Measurements from ENCODE around the gene CACNA1G.

Gene CACNA1G

DNA sequence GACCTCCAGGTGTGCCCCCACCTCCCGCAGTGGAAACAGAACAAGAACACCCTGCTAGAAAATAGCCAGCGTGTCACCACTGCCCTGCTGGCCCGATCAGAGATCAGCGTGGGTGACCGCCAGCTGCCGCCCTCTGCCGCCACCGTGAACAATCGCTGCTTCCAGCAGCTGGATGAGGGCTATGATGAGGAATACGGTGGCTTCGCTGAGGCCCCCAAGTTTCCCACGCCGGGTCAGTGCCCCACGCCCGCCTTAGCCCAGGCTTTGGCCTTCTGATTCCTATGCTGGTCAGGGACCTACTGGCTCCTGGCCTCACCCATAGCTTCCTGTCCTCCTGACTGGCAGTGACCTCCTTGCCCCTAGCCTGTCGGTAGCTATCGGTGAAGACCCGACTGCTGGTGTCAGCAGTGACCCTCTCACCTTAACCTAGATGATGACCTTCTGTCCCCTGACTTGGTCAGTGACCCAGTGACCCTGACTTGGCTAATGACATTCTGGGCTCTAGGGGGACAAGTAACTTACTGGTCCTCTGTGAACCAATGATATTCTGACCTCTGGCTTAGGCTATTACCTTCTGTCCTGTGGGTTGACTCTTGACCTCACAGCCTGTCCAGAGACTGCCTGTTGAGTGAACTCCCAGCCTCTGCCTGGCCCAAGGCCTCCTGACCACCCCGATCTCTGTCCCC is 11.1 kb upstream of the CACNA1G start:
- DNase-seq, result no peak

DNA sequence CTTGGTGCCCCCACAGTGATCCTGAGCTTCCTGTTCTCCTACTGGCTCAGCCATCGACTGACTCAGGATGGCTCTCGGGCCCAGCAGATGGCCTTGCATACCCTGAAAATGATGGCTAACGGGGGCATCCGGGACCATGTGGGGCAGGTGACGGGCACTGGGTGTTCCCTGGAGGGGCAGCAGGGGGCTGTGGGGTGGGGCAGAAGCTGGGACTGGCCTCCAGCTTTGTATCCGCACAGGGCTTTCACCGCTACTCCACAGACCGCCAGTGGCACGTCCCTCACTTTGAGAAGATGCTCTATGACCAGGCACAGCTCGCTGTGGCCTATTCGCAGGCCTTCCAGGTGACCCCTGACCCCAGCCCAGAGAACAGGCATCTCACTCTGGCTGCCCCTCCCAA is 10.5 kb upstream of the CACNA1G start:
- no peak for DNase-seq

DNA sequence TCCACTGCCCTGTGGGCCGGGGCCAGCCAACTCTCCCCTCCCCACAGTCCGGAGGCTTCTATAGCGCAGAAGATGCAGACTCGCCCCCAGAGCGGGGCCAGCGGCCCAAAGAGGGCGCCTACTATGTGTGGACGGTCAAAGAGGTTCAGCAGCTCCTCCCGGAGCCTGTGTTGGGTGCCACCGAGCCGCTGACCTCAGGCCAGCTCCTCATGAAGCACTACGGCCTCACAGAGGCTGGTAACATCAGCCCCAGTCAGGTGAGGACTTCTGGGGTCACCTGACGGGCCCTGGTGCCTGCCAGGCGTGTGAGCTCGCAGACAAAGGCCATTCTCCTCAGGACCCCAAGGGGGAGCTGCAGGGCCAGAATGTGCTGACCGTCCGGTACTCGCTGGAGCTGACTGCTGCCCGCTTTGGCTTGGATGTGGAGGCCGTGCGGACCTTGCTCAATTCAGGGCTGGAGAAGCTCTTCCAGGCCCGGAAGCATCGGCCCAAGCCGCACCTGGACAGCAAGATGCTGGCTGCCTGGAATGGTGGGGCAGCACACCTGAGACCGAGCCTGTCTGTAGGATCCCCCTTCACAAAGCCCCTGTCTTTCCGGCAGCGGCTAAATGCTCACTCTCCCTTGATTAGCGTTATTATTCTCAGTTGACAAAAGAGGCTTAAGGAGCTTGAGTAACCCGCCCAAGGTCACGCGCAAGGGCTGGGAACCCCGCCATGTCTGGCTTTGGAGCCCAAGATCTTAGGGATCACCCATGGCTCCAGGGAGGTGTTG is 9.7 kb upstream of the CACNA1G start:
- no peak for DNase-seq

DNA sequence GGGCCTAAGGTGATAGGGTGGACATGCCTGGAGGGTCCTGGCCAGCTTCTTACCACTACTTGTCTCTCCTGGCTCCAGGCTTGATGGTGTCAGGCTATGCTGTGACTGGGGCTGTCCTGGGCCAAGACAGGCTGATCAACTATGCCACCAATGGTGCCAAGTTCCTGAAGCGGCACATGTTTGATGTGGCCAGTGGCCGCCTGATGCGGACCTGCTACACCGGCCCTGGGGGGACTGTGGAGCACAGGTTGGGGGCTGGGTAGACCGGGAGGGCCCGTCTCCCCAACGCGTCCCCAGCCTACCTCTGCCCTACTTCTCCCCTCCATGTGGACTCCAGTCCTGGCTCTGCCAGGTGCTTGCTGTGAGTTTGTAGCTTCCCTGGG is 9.1 kb upstream of the CACNA1G start:
- no peak for DNase-seq

DNA sequence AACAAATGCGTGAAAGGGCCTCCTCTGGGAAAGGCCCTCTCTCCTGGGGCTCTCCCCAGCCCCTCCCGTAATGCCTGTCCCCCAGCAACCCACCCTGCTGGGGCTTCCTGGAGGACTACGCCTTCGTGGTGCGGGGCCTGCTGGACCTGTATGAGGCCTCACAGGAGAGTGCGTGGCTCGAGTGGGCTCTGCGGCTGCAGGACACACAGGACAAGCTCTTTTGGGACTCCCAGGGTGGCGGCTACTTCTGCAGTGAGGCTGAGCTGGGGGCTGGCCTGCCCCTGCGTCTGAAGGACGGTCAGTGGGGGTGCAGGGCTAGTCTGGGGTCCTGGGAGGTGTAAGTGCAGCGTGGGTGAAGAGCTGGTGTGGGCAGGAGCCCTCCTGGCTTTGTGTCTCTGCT is 8.6 kb upstream of the CACNA1G start:
- no peak for DNase-seq

DNA sequence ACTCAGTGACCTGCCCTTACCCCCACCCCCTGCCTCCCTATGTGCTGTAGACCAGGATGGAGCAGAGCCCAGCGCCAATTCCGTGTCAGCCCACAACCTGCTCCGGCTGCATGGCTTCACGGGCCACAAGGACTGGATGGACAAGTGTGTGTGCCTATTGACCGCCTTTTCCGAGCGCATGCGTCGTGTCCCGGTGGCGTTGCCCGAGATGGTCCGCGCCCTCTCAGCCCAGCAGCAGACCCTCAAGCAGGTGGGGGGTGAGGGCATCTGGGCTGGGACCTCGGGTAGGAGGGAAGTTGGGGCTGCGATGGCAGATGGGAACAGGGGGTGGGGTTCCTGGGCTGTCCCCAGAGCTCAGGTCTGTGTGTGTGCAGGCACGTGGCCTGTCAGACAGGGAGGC is 6.3 kb upstream of the CACNA1G start:
- DNase-seq, result no peak

DNA sequence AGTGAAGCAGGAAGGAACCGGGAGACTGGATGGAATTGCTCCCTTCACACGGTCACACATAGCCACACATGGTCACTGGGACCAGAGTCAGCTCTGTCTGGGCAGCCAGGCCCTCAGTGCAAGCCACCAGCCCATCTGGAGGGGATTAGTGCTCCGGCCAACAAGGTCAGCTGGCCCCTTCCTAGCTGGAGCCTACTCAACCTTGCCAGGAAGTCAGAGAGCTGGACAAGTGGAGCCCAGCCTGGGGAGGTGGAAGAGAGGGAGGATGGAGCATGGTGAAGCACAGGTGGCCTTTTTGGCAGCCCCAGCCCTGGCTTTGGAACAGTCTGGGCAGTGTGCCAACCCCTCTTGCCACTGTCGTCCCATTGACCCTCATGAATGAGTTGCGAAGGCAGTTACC is 3.7 kb upstream of the CACNA1G start:
- DNase-seq, result peak; percentile 57

DNA sequence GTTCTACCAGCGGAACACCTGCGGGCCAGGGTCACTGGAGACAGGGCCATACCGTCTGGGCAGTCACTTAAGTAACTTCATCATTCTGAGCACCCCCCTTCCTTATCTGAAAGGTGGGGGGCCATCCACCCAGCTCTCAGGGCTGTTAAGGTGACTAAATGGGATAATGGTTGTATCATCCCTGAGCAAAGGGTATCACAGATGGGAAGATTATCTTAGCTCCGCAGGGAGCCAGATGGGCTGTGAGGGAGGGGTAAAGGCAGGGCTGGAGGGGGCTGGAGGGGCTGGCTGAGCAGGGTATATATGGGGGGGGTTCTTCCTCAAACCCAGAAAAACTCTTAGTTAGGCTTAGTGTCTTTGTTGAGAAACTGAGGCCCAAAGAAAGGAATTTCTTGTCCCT is 2.9 kb upstream of the CACNA1G start:
- peak; percentile 14 for DNase-seq

DNA sequence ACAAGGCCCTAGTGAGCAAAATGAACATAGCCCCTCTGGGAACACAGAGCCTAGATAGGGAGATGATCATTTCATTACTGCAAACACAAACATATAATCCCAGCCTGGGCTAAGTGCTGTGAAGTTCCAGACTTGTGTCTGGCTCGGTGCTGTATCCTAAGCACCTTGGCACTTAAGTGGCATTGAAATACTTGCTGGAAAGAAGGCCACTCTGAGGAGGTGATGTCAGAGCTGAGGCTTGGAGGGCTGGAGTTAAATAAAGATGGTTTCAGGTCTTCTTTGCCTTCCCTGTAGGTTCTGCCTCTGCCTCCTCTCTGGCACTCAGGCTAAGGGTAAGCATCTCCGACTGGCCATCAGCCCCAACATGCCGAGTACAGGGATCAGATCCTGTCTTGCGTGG is 2.4 kb upstream of the CACNA1G start:
- no peak for DNase-seq

DNA sequence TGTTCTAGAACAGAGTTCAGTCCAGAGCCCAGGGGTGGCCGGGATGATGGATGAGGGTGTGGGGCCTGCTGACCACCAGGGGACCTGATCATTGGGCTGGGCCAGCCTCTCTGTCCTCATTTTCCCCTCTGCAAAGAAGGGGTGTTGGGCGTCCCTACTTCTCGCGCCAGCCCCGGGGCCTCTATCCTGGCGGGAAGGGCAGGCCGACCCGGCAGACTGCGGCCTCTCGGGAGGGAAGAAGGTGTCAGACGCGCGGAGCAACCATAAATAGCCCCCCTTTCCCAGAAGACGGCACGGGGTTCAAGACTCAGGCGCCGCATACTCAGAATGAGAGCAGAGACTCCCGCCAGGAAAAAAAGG is 2.0 kb upstream of the CACNA1G start:
- DNase-seq, result no peak

DNA sequence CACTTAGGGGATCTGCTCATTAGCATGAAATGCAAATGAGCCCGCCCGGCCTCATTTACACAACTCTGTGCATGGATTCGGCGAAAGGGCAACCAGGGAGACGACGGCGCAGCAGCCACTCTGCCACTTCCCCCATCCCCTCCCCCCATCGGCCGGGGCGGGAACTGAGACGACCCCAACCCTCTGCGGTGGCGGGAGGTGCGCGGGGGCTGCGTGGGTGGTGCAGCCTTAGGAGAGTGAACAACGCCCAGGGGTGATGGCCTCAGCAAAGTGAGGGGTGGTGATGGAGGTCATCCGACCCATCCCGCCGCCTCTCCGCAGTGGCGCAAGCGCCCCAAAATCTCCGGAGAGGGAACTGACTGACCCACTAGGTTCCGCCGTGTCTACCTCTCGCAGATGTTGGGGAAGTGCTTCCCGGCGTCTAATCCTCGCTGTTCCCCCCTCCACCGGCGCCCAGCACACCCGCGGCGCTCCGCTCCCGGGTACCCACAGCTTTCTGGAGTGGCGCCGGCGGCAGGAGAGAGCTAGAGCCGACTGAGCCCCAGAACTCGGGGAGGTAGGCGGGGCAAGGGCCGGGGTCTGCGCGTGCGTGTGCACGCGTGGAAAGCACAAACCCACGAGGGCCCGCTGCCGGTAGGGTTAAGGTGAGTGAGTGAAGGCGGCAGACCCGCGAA is 1.4 kb upstream of the CACNA1G start:
- no peak for DNase-seq

DNA sequence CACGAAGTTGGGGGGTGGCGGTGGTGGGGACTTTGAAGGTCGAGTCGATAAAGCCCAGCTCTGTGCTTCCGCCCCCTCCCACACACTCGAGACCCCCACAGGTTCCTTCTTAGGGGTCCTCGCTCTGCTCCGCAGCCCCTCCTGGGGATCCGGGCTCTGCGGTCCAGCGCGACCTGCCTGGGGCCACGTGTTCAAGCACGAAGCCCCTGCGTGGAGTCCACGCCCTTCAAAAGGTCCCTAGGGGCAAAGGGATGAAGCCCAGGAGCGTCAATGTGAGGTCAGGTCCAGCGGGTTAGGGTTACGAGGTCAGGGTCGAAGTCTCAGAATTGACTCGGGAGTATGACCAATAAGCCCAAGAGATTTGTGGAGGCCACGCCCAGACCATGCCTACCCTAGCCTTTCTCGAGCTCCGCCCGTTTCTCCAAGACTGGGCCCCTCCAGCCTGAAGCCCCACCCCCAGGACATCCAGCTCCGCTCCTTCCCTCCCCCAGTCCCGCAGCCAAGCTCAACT is 786 bp upstream of the CACNA1G start:
- no peak for DNase-seq

DNA sequence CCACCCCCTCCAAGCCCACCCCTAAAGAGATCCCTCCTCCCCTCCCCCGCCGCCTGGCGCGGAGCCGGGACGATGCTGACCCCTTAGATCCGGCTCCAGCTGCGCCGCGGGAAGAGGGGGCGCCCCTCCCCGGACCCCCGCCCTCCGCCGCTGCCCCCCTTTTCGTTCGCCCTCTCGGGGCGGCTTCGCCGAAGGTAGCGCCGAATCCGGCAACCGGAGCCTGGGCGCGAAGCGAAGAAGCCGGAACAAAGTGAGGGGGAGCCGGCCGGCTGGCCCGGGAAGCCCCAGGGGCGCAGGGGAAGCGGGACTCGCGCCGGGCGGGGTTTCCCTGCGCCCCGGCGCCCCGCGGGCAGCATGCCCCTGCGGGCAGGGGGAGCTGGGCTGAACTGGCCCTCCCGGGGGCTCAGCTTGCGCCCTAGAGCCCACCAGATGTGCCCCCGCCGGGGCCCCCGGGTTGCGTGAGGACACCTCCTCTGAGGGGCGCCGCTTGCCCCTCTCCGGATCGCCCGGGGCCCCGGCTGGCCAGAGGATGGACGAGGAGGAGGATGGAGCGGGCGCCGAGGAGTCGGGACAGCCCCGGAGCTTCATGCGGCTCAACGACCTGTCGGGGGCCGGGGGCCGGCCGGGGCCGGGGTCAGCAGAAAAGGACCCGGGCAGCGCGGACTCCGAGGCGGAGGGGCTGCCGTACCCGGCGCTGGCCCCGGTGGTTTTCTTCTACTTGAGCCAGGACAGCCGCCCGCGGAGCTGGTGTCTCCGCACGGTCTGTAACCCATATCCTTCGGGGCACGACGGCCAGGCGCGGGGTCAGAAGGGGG is 623 bp downstream of the CACNA1G start:
- no peak for DNase-seq

DNA sequence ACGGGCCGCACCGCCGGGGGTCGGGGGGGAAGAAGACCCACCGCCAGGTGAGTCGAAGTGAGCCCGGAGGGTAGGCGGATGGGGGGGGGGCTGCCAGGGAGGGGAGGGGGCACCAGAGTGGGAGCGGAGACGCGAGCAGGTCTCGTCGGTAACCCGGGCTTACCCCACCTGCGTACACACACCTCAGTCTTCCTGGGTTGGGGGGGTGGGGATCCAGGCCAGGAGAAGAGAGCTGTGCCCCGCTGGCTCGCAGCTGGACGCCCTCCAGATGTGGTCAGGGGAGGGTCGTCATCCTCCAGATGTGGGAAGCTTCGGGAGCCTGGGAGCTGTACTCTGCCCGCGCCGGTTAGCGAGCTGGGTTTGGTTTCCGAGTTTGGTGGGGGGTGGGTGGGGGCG is 1.2 kb downstream of the CACNA1G start:
- DNase-seq, result no peak

DNA sequence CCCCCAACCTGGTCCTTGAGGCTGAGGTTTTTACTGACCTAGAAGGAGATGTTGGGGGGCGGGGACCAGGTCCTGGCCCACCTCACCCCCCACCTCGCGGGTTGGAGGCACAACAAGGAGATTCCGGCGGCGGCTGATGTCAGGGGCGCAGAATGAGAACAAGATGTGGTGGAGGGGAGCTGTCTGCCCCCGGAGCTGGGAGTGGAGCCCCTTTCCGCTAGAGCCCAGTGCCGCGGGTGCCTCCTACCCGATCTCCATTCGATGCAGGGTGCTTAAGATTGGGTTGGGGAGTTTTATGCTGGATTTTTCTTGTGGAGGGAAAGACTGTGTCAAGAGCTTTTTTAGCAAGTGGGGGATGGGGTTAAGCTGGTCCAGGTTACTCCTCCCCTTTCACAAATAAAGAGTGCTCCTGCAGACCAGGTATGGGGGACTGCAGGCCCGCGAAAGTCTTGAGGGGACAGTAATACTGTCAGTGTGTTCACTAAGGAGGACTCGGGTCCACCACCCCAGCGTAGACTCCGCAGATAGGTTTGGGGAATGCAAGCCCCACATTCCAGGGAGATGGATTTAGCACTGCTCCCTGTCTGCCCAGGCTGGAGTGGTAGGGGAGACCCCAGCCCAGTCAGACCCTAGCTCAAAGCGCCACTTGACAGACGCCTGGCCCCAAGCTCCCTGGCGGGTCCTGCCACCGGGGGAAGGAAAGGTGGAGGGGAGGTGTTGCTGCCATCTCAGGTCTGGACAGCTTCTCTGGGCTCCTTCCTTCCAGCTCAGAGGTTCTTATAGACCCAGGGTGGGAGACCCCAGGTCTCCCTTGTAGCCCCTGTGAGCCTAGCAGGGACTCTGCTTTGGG is 2.0 kb downstream of the CACNA1G start:
- DNase-seq, result no peak

DNA sequence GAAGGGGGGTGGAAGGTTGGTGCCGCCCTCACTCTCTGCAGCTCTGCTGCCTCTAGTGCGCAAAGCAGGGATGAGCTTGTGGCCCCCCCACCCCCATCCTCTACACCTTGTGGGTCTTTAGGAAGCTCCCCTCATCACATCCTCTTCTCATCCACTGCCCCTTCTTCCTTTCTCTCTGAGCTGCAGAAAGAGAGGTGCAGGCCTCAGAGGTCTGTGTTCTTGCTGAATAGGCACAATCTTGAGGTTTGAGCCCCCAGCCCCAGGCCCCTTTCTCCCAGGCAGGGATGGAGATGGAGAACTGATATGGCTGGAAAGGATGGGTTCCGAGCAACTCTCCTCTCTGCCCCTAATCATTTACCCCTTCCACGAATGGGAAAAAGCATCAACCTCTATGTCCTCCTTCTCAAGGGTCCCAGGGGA is 2.6 kb downstream of the CACNA1G start:
- DNase-seq, result no peak

DNA sequence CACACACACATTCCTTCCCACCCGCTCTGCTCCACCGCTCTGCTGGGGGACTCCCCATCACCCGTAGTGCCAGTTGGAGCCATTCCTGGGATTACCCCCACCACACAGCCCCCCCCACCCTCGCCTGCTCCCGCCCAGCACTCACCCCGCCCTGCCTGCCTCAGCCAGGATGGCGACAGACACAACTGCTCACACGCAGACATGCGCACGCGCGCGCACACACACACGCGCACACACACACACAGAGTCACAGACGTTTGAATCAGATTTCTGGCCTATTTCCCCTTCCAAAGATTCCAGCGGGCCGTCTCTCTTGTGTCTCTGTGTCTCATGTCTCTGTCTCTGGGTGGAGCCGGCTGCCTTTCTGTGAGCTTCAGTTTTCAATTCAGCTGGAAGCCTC is 4.4 kb downstream of the CACNA1G start:
- DNase-seq, result no peak

DNA sequence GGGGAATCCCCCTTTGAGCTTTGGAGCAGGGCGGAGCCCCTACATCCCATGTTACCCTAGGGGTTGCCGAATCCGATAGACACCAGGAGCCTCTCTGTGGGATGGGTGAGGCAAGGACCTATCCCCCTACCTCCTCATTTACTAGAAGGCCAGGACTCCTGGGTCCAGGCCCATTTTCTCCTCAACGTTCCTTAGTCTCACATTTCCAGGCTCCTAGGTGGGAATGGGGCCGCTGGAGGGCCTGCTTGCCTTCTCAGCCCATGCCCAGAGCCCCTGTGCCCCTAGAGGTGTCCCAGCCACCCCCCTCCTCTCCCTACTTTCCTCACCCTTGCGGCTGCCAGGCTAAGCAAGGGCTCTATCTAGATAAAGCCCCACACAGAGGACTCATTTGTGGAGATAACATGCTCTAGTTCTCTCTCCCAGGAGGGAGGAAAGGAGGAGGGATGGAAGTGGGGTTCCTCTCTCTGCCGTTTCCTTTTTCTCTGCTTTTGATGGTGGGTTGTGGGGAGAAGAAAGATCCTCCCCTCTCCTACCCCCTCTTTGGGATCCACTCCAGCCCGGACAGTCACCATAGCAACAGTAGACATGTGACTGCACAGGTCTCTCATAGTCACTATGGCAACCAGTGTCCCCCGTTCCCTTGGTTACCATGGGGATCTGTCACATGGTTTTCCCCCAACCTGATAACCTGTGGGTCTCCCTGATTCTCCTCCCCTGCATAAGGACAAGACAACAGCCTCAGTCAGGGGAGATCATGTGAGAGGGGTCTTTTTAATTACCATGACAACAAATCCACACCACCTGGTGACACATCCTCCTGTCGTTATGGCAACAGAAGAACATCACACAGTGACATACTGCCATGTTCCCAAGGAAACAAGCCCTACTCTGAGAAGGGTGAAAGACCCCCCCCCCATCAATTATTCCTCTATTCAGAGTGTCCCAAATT is 5.2 kb downstream of the CACNA1G start:
- DNase-seq, result no peak

DNA sequence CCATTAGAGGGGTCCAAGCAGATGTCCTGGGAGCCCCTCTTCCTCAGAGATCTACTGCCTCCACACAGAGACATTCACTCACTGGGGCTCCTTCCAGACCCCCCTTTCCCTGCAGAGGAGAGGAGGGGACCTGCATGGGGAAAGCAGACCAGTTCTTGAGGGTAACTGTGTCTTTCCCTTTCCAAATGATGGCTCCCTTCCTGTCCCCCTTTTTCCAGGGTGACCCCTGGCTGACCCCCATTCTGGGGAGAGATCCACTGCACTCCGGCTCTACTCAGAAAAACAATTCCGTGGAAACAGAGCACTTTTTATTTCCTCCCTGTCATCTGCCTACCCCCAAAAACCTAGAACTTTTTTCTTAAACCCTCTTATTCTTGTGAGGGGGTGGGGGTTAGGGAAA is 6.4 kb downstream of the CACNA1G start:
- DNase-seq, result no peak

DNA sequence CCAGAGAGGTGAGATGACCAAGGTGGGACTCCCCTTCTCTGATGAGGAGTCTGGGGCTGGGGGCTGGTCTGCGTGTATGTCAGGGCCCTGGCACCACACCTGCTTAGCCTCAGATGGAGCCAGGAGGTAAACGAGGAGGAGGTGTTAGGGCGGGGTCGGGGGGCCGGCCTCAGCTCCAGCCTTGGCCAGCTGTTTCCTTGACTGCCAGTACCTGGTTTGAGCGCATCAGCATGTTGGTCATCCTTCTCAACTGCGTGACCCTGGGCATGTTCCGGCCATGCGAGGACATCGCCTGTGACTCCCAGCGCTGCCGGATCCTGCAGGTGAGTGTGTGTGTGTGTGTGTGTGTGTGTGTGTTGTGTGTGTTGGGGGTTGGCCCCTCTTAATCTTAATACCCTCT is 8.1 kb downstream of the CACNA1G start:
- no peak for DNase-seq

DNA sequence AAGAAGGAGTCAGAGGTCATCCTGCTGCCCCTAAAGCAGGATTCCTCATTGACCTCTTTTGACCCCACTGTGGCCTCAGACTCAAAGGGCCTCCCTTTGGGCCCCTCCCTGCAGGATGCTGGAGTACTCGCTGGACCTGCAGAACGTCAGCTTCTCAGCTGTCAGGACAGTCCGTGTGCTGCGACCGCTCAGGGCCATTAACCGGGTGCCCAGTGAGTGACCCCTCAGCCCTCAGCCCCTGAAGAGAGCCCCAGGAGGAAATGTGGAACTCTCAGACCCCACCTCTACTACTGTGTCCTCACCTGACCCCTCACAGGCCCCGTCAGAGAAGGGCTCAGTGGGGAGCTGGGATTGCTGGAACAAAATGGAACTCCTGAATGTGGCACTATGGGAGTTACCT is 9.1 kb downstream of the CACNA1G start:
- no peak for DNase-seq

All from DMS 273 treated with DMSO at 0.1 percent for 48 hours (cell line).